ENCODE data around the gene LEFTY1. TPM values are rescaled to one million over a fixed set of nuclear protein-coding genes. Genes with fewer than 3 reads are reported as not detected.
A peak's percentile ranks its signal among the peaks of the same experiment; 100 is the strongest.
"Not testable (repeated sequence)": the region's sequence is repeated elsewhere in the genome, so short reads cannot be mapped to it uniquely, and the experiment has no call there.

The LEFTY1 gene
- total and polyA plus RNA-seq, 3 donors from 2014 or later = 0.63 to 0.90 (median 0.87) TPM

- Histone ChIP-seq H3K9me3 (no peaks in the 10 kb centered on the region), H3K36me3 (ENCODE audit: low read depth, missing control alignments) (no peaks in the 10 kb centered on the region), H3K27ac (no peak overlapping the region), H3K4me3 (no peak overlapping the region), H3K27me3 (no peaks in the 10 kb centered on the region), H3K4me1 (peaks cover 7% of the 10 kb centered on the region)
- WGBS, 2 donors = 83 to 84% methylated on average over 2 of the region's 2 CpGs
- intact Hi-C loops (cut with DNase I; ENCODE audit: low total_unique reads) = no loop called here
- DNase-seq = no peak
- TF ChIP-seq CTCF (IDR thresholded peaks at IDR 0.05) = no peak
- no peak for TF ChIP-seq POLR2A (IDR thresholded peaks at IDR 0.05)
Observed at GRCh38 chr1:225933072-225933471, 44.1 kb upstream of the LEFTY1 start.

- TF ChIP-seq CTCF (IDR thresholded peaks at IDR 0.05) (no peak), POLR2A (IDR thresholded peaks at IDR 0.05) (no peak)
- no peak for DNase-seq
- H3K36me3 ChIP-seq (ENCODE audit: low read depth, missing control alignments) = no peaks in the 10 kb centered on the region
- H3K4me3 ChIP-seq = no peak overlapping the region
- intact Hi-C loops (cut with DNase I; ENCODE audit: low total_unique reads) = no loop called here
- WGBS, 2 donors = 72 to 80% methylated on average over 5 of the region's 5 CpGs
- no peaks in the 10 kb centered on the region for H3K9me3 ChIP-seq
- H3K27ac ChIP-seq = no peak overlapping the region
- H3K27me3 ChIP-seq = no peaks in the 10 kb centered on the region
- H3K4me1 ChIP-seq = peaks cover 7% of the 10 kb centered on the region
Observed at GRCh38 chr1:225931270-225932136, 42.6 kb upstream of the LEFTY1 start.

DNA sequence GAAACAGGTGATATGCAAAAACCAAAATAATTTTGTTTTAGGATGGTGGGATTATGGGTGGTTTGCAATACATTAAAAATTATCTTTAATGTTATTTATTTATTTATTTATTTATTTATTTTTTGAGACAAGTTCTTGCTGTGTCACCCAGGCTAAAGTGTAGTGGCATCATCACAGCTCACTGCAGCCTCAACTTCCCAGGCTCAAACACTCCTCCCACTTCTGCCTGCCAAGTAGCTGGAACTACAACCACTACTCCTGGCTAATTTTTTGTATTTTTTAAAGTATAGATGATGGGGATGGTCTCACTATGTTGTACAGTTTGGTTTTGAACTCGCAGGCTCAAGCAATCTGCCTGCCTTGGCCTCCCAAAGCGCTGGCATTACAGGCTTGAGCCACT, 41.6 kb upstream of the LEFTY1 start:
- 94 to 96% methylated on average over 2 of the region's 2 CpGs for WGBS, 2 donors
- Histone ChIP-seq H3K4me3 (no peak overlapping the region), H3K36me3 (ENCODE audit: low read depth, missing control alignments) (no peaks in the 10 kb centered on the region), H3K4me1 (peaks cover 7% of the 10 kb centered on the region), H3K27ac (no peak overlapping the region), H3K9me3 (no peaks in the 10 kb centered on the region), H3K27me3 (no peaks in the 10 kb centered on the region)
- TF ChIP-seq POLR2A (IDR thresholded peaks at IDR 0.05) (no peak), CTCF (IDR thresholded peaks at IDR 0.05) (no peak)
- intact Hi-C loops (cut with DNase I; ENCODE audit: low total_unique reads) = no loop called here
- no peak for DNase-seq

DNA sequence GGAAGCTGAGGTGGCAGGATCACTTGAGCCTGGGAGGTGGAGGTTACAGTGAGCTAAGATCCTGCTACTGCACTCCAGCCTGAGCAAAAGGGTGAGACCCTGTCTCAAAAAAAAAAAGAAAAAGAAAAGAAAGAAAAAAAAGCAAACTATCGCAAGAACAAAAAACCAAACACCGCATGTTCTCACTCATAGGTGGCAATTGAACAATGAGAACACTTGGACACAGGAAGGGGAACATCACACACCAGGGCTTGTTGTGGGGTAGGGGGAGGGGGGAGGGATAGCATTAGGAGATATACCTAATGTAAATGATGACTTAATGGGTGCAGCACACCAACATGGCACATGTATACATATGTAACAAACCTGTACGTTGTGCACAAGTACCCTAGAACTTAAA, 40.5 kb upstream of the LEFTY1 start:
- H3K9me3 ChIP-seq; H3K27me3 ChIP-seq; DNase-seq; intact Hi-C loops (cut with DNase I; ENCODE audit: low total_unique reads); H3K36me3 ChIP-seq (ENCODE audit: low read depth, missing control alignments); H3K4me3 ChIP-seq; H3K27ac ChIP-seq: not testable (repeated sequence)
- H3K4me1 ChIP-seq = peaks cover 11% of the 10 kb centered on the region
- WGBS, 2 donors = 89 to 94% methylated on average over 3 of the region's 3 CpGs

DNA sequence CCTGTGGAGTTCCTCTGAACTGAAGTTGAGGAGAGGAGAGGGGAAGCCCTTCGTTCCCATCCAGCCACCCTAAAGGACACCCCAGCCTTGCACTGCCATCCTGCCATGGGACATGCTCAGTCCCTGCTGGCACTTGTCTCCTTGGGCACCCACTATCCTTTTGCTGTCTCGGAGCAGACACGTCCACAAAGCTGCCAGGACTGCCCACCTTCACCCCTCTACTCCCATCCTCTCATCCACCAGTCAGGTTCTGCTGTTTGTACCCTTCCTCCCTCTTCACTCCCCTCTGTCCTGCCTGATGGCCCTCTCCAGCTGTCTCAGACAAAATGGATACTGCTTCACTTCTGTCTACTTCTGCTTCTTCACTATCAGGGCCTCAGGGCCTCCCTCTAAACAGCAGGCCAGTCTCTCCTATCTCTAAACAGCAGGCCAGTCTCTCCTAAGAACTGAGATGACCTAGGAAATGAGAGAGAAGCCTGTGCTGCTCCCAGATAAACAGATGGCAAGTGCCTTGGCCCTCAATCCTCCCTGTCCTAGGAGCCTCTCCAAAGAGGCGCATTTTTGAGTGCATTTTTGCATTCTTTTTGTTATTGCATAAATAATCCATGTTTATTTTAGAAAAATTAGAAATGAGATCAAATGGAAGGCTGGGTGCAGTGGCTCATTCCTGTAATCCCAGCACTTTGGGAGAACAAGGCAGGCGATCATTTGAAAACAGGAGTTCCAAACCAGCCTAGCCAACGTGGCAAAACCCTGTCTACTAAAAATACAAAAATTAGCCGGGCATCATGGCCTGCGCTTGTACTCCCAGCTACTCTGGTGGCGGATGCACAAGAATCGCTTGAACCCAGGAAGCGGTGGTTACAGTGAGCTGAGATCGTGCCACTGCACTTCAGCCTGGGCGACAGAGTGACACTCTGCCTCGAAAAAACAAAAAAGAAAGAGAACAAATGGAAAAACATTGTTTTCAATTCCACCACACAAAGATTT, 39.5 kb upstream of the LEFTY1 start:
- Histone ChIP-seq H3K9me3 (no peaks in the 10 kb centered on the region), H3K4me3 (no peak overlapping the region), H3K27ac (peak overlapping the region in 1 of 2 donors; percentile 58), H3K27me3 (no peaks in the 10 kb centered on the region), H3K36me3 (ENCODE audit: low read depth, missing control alignments) (no peaks in the 10 kb centered on the region), H3K4me1 (peaks cover 11% of the 10 kb centered on the region)
- intact Hi-C loops (cut with DNase I; ENCODE audit: low total_unique reads) = no loop called here
- TF ChIP-seq POLR2A (IDR thresholded peaks at IDR 0.05) = no peak
- TF ChIP-seq CTCF (IDR thresholded peaks at IDR 0.05) = no peak
- 72% methylated on average over 12 to 14 of the region's 14 CpGs for WGBS, 2 donors
- DNase-seq = no peak
